ENCODE data around the gene LIMA1. TPM values are rescaled to one million over a fixed set of nuclear protein-coding genes. Genes with fewer than 3 reads are reported as not detected.

Gene LIMA1
- total RNA-seq, 3 donors from 2014 or later (not counting 1 experiment from before 2014, with no cell fraction given) = 12.0 to 16.2 (median 13.7) TPM

DNA sequence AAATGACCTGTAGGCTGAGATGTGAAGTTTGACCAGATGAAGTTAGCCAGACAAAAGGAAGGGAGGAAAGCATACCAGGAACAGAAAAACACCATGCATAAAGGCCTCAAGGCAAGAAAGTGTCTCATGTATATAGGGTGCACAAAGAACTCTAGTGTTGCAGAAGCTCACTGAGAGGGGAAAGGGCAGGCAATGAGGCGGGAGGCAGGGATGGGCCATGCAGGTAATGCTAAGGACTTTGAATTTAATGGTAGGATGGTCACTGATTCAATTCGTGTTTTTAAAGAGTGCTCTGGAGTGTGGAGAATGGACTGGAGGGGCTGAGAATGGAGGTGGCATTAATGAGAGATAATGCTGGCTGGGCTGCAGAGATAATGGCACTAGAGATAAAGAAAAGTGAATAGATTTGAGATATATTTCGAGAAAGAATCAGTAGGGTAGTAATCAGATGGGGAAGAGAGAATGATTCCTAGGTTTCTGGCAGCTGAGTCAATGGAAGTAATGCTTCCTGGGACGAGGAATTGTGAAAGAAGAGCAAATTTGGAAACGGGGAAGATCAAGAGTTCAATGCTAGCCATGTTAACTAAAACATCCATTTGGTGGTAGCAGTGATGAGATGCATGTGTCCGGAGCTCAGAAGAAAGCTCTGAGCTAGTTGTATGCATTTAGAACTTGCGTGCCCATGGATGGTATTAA is 43.1 kb downstream of the LIMA1 start:
- no peaks in the 10 kb centered on the region for H3K4me1 Mint-ChIP-seq
- Histone ChIP-seq H3K27ac (ENCODE audit: low read length) (no peak overlapping the region), H3K9me3 (ENCODE audit: control insufficient read depth, insufficient read depth, low read length) (no peaks in the 10 kb centered on the region), H3K4me3 (ENCODE audit: low read length) (no peak overlapping the region), H3K36me3 (ENCODE audit: control insufficient read depth, insufficient read depth, low read length) (no peaks in the 10 kb centered on the region), H3K4me1 (ENCODE audit: control insufficient read depth, insufficient read depth, low read length) (no peaks in the 10 kb centered on the region), H3K27me3 (ENCODE audit: control insufficient read depth, insufficient read depth, low read length) (no peaks in the 10 kb centered on the region)
- DNase-seq (no peak), ATAC-seq (no peak)
- no peak overlapping the region for H3K4me3 Mint-ChIP-seq
- H3K9me3 Mint-ChIP-seq = no peaks in the 10 kb centered on the region
- intact Hi-C loops (cut with micrococcal nuclease) = no loop called here
- TF ChIP-seq, protein P1, sequence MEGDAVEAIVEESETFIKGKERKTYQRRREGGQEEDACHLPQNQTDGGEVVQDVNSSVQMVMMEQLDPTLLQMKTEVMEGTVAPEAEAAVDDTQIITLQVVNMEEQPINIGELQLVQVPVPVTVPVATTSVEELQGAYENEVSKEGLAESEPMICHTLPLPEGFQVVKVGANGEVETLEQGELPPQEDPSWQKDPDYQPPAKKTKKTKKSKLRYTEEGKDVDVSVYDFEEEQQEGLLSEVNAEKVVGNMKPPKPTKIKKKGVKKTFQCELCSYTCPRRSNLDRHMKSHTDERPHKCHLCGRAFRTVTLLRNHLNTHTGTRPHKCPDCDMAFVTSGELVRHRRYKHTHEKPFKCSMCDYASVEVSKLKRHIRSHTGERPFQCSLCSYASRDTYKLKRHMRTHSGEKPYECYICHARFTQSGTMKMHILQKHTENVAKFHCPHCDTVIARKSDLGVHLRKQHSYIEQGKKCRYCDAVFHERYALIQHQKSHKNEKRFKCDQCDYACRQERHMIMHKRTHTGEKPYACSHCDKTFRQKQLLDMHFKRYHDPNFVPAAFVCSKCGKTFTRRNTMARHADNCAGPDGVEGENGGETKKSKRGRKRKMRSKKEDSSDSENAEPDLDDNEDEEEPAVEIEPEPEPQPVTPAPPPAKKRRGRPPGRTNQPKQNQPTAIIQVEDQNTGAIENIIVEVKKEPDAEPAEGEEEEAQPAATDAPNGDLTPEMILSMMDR (IDR thresholded peaks at IDR 0.05) = no peak
- 93% methylated on average over 7 of the region's 7 CpGs for WGBS (ENCODE audit: insufficient coverage)
- no peak overlapping the region for H3K27ac Mint-ChIP-seq
- H3K36me3 Mint-ChIP-seq = no peaks in the 10 kb centered on the region
- no peaks in the 10 kb centered on the region for H3K27me3 Mint-ChIP-seq (ENCODE audit: low read depth in 2 of 2)

DNA sequence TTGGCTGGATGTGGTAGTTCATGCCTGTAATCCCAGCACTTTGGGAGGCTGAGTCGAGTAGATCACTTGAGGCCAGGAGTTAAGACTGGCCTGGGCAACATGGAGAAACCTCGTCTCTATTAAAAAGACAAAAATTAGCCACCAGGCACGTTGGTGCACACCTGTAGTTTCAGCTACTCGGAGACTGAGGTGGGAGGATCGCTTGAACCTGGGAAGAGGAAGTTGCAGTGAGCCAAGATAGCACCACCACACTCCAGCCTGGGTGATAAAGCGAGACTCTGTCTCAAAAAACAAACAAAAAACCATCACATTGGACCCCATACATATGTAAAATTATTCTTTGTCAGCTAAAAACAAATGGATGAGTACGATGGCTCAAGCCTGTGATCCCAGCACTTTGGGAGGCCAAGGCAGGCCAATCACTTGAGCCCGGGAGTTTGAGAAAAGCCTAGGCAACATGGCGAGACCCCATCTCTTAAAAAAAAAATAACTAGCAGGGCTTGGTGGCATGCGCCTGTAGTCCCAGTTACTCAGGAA is 43.9 kb downstream of the LIMA1 start:
- 80% methylated on average over 9 of the region's 10 CpGs for WGBS (ENCODE audit: insufficient coverage)
- Mint-ChIP-seq H3K27me3 (ENCODE audit: low read depth in 2 of 2) (no peaks in the 10 kb centered on the region), H3K4me1 (no peaks in the 10 kb centered on the region), H3K9me3 (no peaks in the 10 kb centered on the region), H3K36me3 (no peaks in the 10 kb centered on the region), H3K27ac (no peak overlapping the region), H3K4me3 (no peak overlapping the region)
- H3K9me3 ChIP-seq (ENCODE audit: control insufficient read depth, insufficient read depth, low read length) = no peaks in the 10 kb centered on the region
- H3K27me3 ChIP-seq (ENCODE audit: control insufficient read depth, insufficient read depth, low read length) = no peaks in the 10 kb centered on the region
- TF ChIP-seq, protein P1 (IDR thresholded peaks at IDR 0.05) = no peak
- H3K27ac ChIP-seq (ENCODE audit: low read length) = no peak overlapping the region
- ATAC-seq = no peak
- H3K4me3 ChIP-seq (ENCODE audit: low read length) = no peak overlapping the region
- H3K36me3 ChIP-seq (ENCODE audit: control insufficient read depth, insufficient read depth, low read length) = no peaks in the 10 kb centered on the region
- intact Hi-C loops (cut with micrococcal nuclease) = no loop called here
- DNase-seq = no peak
- no peaks in the 10 kb centered on the region for H3K4me1 ChIP-seq (ENCODE audit: control insufficient read depth, insufficient read depth, low read length)

DNA sequence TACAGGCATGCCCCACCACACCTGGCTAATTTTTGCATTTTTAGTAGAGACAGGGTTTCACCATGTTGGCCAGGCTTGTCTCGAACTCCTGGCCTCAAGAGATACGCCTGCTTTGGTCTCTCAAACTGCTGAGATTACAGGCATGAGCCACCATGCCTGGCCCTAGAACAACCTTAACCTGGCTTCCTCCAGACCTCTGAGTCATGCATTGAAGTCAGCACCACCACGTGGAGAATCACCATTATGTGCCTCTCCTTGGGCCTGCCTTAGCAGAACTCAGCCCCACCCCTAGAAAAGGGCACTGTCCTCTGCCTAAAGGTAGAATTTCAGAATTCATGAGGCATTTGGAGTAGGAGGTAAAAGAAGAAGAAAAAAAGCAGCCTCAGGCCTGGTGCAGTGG is 49.0 kb downstream of the LIMA1 start:
- Histone ChIP-seq H3K27ac (ENCODE audit: low read length) (no peak overlapping the region), H3K27me3 (ENCODE audit: control insufficient read depth, insufficient read depth, low read length) (no peaks in the 10 kb centered on the region), H3K9me3 (ENCODE audit: control insufficient read depth, insufficient read depth, low read length) (no peaks in the 10 kb centered on the region), H3K4me3 (ENCODE audit: low read length) (no peak overlapping the region), H3K36me3 (ENCODE audit: control insufficient read depth, insufficient read depth, low read length) (no peaks in the 10 kb centered on the region), H3K4me1 (ENCODE audit: control insufficient read depth, insufficient read depth, low read length) (no peaks in the 10 kb centered on the region)
- no peaks in the 10 kb centered on the region for H3K27me3 Mint-ChIP-seq (ENCODE audit: low read depth in 2 of 2)
- H3K36me3 Mint-ChIP-seq = no peaks in the 10 kb centered on the region
- intact Hi-C loops (cut with micrococcal nuclease) = no loop called here
- H3K9me3 Mint-ChIP-seq = no peaks in the 10 kb centered on the region
- TF ChIP-seq, protein P1 (IDR thresholded peaks at IDR 0.05) = no peak
- DNase-seq (no peak), ATAC-seq (no peak)
- H3K27ac Mint-ChIP-seq = no peak overlapping the region
- no peak overlapping the region for H3K4me3 Mint-ChIP-seq
- no peaks in the 10 kb centered on the region for H3K4me1 Mint-ChIP-seq
- WGBS (ENCODE audit: insufficient coverage) = 78% methylated on average over 3 of the region's 3 CpGs

DNA sequence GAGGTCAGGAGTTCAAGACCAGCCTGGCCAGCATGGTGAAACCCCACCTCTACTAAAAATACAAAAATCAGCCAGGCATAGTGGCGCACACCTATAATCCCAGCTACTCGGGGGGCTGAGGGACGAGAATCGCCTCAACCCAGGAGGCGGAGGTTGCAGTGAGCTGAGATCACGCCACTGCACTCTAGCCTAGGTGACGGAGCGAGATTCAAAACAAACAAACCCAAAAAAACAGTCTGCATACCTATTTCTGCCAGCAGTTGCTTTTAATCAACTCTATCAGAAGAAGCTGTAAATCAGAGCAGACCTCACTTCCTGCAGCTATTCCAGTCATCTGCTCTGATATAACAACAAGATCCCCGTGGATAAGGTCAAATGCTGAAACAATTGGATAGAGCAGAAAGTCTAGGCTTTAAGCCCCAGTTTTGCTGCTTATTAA is 50.5 kb downstream of the LIMA1 start:
- no peaks in the 10 kb centered on the region for H3K9me3 ChIP-seq (ENCODE audit: control insufficient read depth, insufficient read depth, low read length)
- ATAC-seq = no peak
- H3K27ac ChIP-seq (ENCODE audit: low read length) = no peak overlapping the region
- no peak overlapping the region for H3K4me3 Mint-ChIP-seq
- no peak overlapping the region for H3K27ac Mint-ChIP-seq
- H3K9me3 Mint-ChIP-seq = no peaks in the 10 kb centered on the region
- H3K4me1 Mint-ChIP-seq = no peaks in the 10 kb centered on the region
- H3K4me3 ChIP-seq (ENCODE audit: low read length) = no peak overlapping the region
- H3K27me3 Mint-ChIP-seq (ENCODE audit: low read depth in 2 of 2) = no peaks in the 10 kb centered on the region
- no peak for DNase-seq
- H3K27me3 ChIP-seq (ENCODE audit: control insufficient read depth, insufficient read depth, low read length) = no peaks in the 10 kb centered on the region
- TF ChIP-seq, protein P1 (IDR thresholded peaks at IDR 0.05) = no peak
- no peaks in the 10 kb centered on the region for H3K36me3 Mint-ChIP-seq
- intact Hi-C loops (cut with micrococcal nuclease) = no loop called here
- H3K36me3 ChIP-seq (ENCODE audit: control insufficient read depth, insufficient read depth, low read length) = no peaks in the 10 kb centered on the region
- H3K4me1 ChIP-seq (ENCODE audit: control insufficient read depth, insufficient read depth, low read length) = no peaks in the 10 kb centered on the region
- 92% methylated on average over 9 of the region's 9 CpGs for WGBS (ENCODE audit: insufficient coverage)

Data from natural killer cell (primary cell).